Subcutaneous adipose tissue (tissue), 4 donors: ENCODE measurements around the gene FAM20B. TPM values are rescaled to one million over a fixed set of nuclear protein-coding genes. Genes with fewer than 3 reads are reported as not detected.

Experiments used
- CTCF ChIP-seq: fragments of 450-650 bp; IDR thresholded peaks from one replicate; pipeline ENCODE4 v1.5.1; 2016; ENCODE audit warnings: low read depth, mild to moderate bottlenecking, control low read depth, antibody characterized with exemption, moderate library complexity
- total RNA-seq, 4 donors: library from RNA; depleted of rRNA; stranded (reverse); fragments of >200 nt; gene quantifications; one replicate each; pipeline ENCODE4 v1.1.0, GENCODE V29; 2016

FAM20B gene
- total RNA-seq, 4 donors from 2014 or later = 20.6 to 44.2 (median 27.4) TPM

- no peak for TF ChIP-seq CTCF
These were observed 56.8 kb downstream of the FAM20B start for GRCh38 chr1:179082333-179082998.

GRCh38 chr1:179082999-179083335 is 57.3 kb downstream of the FAM20B start:
- no peak for TF ChIP-seq CTCF

- TF ChIP-seq CTCF = no peak
These were observed 57.8 kb downstream of the FAM20B start for GRCh38 chr1:179083533-179083932.

- no peak for TF ChIP-seq CTCF
These were observed 62.0 kb downstream of the FAM20B start for GRCh38 chr1:179087665-179088064.

- no peak for TF ChIP-seq CTCF
These were observed 64.3 kb downstream of the FAM20B start for GRCh38 chr1:179089827-179090482.

GRCh38 chr1:179090522-179090921 is 64.8 kb downstream of the FAM20B start:
- no peak for TF ChIP-seq CTCF

GRCh38 chr1:179090923-179091322 is 65.2 kb downstream of the FAM20B start:
- no peak for TF ChIP-seq CTCF
